Ascending aorta (tissue), 2 donors: ENCODE data around the gene SELP. TPM values are rescaled to one million over a fixed set of nuclear protein-coding genes. Genes with fewer than 3 reads are reported as not detected.

Experiments
- DNase-seq, 2 donors: peaks; one replicate each; pipeline ENCODE4 v3.0.0-alpha.2; 2019; ENCODE audit warnings: low spot score in 2 of 2
- H3K27ac ChIP-seq, 2 donors: fragments of 200-600 bp; sonication (generic); one replicate each; pipeline ENCODE4 v1.5.1; 2016 to 2017; ENCODE audit warnings: mild to moderate bottlenecking in 1 of 2
- H3K27me3 ChIP-seq: fragments of 200-600 bp; sonication (generic); one replicate; pipeline ENCODE4 v1.5.1; 2017
- H3K36me3 ChIP-seq, 2 donors: fragments of 200-600 bp; sonication (generic); one replicate each; pipeline ENCODE4 v1.5.1; 2016
- H3K4me1 ChIP-seq, 2 donors: fragments of 200-600 bp; sonication (generic); one replicate each; pipeline ENCODE4 v1.5.1; 2016 to 2017; ENCODE audit warnings: mild to moderate bottlenecking in 1 of 2
- H3K4me3 ChIP-seq, 2 donors: fragments of 200-600 bp; sonication (generic); one replicate each; pipeline ENCODE4 v1.5.1; 2016 to 2017; ENCODE audit warnings: mild to moderate bottlenecking in 1 of 2
- H3K9me3 ChIP-seq, 2 donors: fragments of 200-600 bp; sonication (generic); one replicate each; pipeline ENCODE4 v1.5.1; 2016
- CTCF ChIP-seq, 3 experiments: fragments of 200-600 bp in 2 of 3; fragments of 450-650 bp in 1 of 3; sonication (generic) in 2 of 3; IDR thresholded peaks; one replicate each; pipeline ENCODE4 v1.5.1; 2016 to 2019; ENCODE audit warnings: antibody characterized with exemption in 3 of 3, mild to moderate bottlenecking in 1 of 3, moderate library complexity in 1 of 3
- intact Hi-C: fragments of 100-400 bp; cut with DNase I; formaldehyde crosslinking; loops from one replicate; pipeline ENCODE4 v1.15.1; 2023
- total RNA-seq: library from RNA; depleted of rRNA; stranded (reverse); fragments of >200 nt; gene quantifications from one replicate; pipeline ENCODE4 v1.1.0, GENCODE V29; 2016

SELP gene
- total RNA-seq, 1 donor from 2014 or later, result 40.0 TPM

GRCh38 chr1:169550294-169550693, 79.6 kb downstream of the SELP start:
- no peak overlapping the region for H3K27ac ChIP-seq
- TF ChIP-seq CTCF (IDR thresholded peaks at IDR 0.05), result peak in 2 of 3 experiments; percentile 33
- DNase-seq, result no peak
- H3K4me1 ChIP-seq, result no peaks in the 10 kb centered on the region
- no peaks in the 10 kb centered on the region for H3K36me3 ChIP-seq
- intact Hi-C loops, result no loop called here
- no peaks in the 10 kb centered on the region for H3K27me3 ChIP-seq
- no peaks in the 10 kb centered on the region for H3K9me3 ChIP-seq
- no peak overlapping the region for H3K4me3 ChIP-seq

GRCh38 chr1:169548282-169548681, 81.6 kb downstream of the SELP start:
- intact Hi-C loops, result loop anchor here (5.0 to 10.0 kb wide), 2 partner anchors 181 to 943 kb away; partner anchors contain the start of genes BLZF1 and NME7
- Histone ChIP-seq H3K4me1 (no peaks in the 10 kb centered on the region), H3K4me3 (no peak overlapping the region), H3K27me3 (no peaks in the 10 kb centered on the region), H3K9me3 (no peaks in the 10 kb centered on the region), H3K36me3 (no peaks in the 10 kb centered on the region), H3K27ac (no peak overlapping the region)
- no peak for TF ChIP-seq CTCF (IDR thresholded peaks at IDR 0.05)
- no peak for DNase-seq

- intact Hi-C loops, result loop anchor here (2.0 to 10.0 kb wide), 5 partner anchors 60 to 942 kb away; partner anchors contain the start of genes BLZF1 and NME7
- peak in 1 of 2 donors; percentile 74 for DNase-seq
- Histone ChIP-seq H3K27ac (no peak overlapping the region), H3K4me1 (no peaks in the 10 kb centered on the region), H3K4me3 (no peak overlapping the region), H3K36me3 (no peaks in the 10 kb centered on the region), H3K9me3 (no peaks in the 10 kb centered on the region), H3K27me3 (no peaks in the 10 kb centered on the region)
- TF ChIP-seq CTCF (IDR thresholded peaks at IDR 0.05), result peak; percentile 66 to 86 (median 67)
These were observed 83.6 kb downstream of the SELP start for GRCh38 chr1:169546087-169546995.

- Histone ChIP-seq H3K36me3 (no peaks in the 10 kb centered on the region), H3K27me3 (no peaks in the 10 kb centered on the region), H3K27ac (no peak overlapping the region), H3K4me1 (no peaks in the 10 kb centered on the region), H3K9me3 (no peaks in the 10 kb centered on the region), H3K4me3 (no peak overlapping the region)
- TF ChIP-seq CTCF (IDR thresholded peaks at IDR 0.05), result no peak
- no peak for DNase-seq
- intact Hi-C loops, result loop anchor here (2.0 to 10.0 kb wide), 3 partner anchors 35 to 941 kb away; partner anchors contain the start of genes BLZF1 and NME7
These were observed 84.5 kb downstream of the SELP start for GRCh38 chr1:169545472-169545871.

GRCh38 chr1:169538998-169539871, 90.7 kb downstream of the SELP start:
- Histone ChIP-seq H3K36me3 (no peaks in the 10 kb centered on the region), H3K4me3 (no peak overlapping the region), H3K27me3 (no peaks in the 10 kb centered on the region), H3K4me1 (no peaks in the 10 kb centered on the region), H3K27ac (no peak overlapping the region), H3K9me3 (no peaks in the 10 kb centered on the region)
- DNase-seq, result no peak
- no peak for TF ChIP-seq CTCF (IDR thresholded peaks at IDR 0.05)
- intact Hi-C loops, result no loop called here

Other genes starting within 250 kb of the SELP start
- gene CCDC181, start 202.7 kb downstream of the SELP start, total RNA-seq, result not detected
- 36.7 TPM for gene SLC19A2, start 144.2 kb downstream of the SELP start, total RNA-seq
- gene F5, start 43.6 kb downstream of the SELP start, total RNA-seq, result not detected
- 1.9 TPM for gene SELL, start 81.5 kb upstream of the SELP start, total RNA-seq
- gene SELE, start 104.0 kb upstream of the SELP start, total RNA-seq, result 9.0 TPM
- gene METTL18, start 164.8 kb upstream of the SELP start, total RNA-seq, result 19.2 TPM